RWPE2 (cell line): Measurements from ENCODE around the gene SOWAHA.

Source experiments
- ATAC-seq: fragments of 200-7000 bp; cut with Tn5 transposase; 3 replicates; pipeline ENCODE4 v1.9.1; 2021; ENCODE audit warnings: low read depth
- DNase-seq: peaks from one replicate; pipeline ENCODE4 v3.0.0-alpha.2; 2020; ENCODE audit warnings: low spot score
- H3K27ac ChIP-seq: fragments of 450-650 bp; 2 replicates; pipeline ENCODE4 v1.5.1; 2017; ENCODE audit warnings: mild to moderate bottlenecking; ENCODE audit not compliant: poor library complexity, severe bottlenecking
- H3K27me3 ChIP-seq: fragments of 250-450 bp; sonication (Bioruptor Pico); 2 replicates; pipeline ENCODE4 v1.5.1; 2021; ENCODE audit warnings: mild to moderate bottlenecking, moderate library complexity; ENCODE audit not compliant: insufficient read depth, poor library complexity, severe bottlenecking
- H3K36me3 ChIP-seq: fragments of 250-450 bp; sonication (Bioruptor Pico); 2 replicates; pipeline ENCODE4 v1.5.1; 2020; ENCODE audit warnings: low read depth, mild to moderate bottlenecking, moderate library complexity
- H3K4me1 ChIP-seq: fragments of 250-450 bp; sonication (Bioruptor Pico); 2 replicates; pipeline ENCODE4 v1.5.1; 2021; ENCODE audit warnings: mild to moderate bottlenecking, moderate library complexity; ENCODE audit not compliant: insufficient read depth, poor library complexity, severe bottlenecking
- H3K4me3 ChIP-seq: fragments of 250-450 bp; sonication (Bioruptor Pico); 2 replicates; pipeline ENCODE4 v1.5.1; 2021; ENCODE audit warnings: mild to moderate bottlenecking, moderate library complexity; ENCODE audit not compliant: severe bottlenecking
- H3K9me3 ChIP-seq: fragments of 250-450 bp; sonication (Bioruptor Pico); 2 replicates; pipeline ENCODE4 v1.5.1; 2021; ENCODE audit warnings: mild to moderate bottlenecking, moderate library complexity; ENCODE audit not compliant: severe bottlenecking
- CTCF ChIP-seq: fragments of 450-650 bp; IDR thresholded peaks from one replicate; pipeline ENCODE4 v1.5.1; 2017; ENCODE audit warnings: mild to moderate bottlenecking, moderate library complexity; ENCODE audit not compliant: poor library complexity, severe bottlenecking

SOWAHA gene

DNA sequence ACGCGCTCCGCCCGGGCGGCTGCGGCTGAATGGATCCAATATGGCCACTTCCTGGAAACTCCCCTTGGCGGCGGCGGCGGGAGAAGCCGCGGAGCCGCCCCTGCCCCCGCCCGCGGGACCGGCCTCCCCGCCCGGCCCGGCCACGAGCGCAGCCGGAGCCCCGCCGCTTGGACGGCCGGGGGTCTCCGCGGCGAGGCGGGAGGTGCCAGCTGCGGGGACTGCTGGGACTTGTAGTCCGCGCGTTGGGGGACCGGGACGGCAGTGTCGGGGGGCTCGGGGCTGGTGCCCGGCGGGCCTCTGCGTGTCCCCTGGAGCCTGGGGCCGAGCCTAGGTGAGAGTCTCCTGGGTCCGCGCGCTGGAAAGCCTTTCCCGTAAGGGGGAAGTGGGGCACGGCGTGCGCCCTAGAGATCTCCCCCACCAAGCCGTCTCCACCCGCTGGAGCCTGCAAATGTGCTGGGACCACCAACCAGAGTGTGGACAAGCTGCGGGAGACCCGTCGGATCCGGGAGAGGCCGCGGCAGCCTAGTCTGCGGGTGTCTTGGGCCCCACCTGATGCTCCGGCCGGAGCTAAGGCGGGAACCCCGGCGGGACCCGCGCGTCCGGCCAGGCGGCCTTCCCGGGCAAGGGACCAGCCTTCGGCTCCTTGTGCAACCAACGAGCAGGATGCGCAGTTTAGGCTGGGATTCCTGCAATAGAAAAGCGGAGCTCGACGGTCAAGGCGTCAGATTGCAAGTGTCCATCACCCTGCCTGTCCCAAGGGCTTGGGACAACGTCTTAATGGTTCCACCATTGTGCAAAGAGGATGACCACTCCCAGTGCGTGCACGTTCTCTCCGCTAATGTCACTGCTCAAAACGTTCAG is 35.7 kb upstream of the SOWAHA start, which contains the start of gene SEPTIN8:
TSS of gene SEPTIN8 (minus strand) at position 31 of the 861 bp plus-strand sequence. CDS start 102 bp downstream, outside the sequence.
- Histone ChIP-seq H3K4me1 (peaks cover 18% of the 10 kb centered on the region), H3K36me3 (no peaks in the 10 kb centered on the region), H3K9me3 (no peaks in the 10 kb centered on the region), H3K27ac (peak within 1 kb of the TSS; percentile 51), H3K4me3 (peak within 1 kb of the TSS; percentile 93), H3K27me3 (no peaks in the 10 kb centered on the region)
- TF ChIP-seq CTCF = no peak
- ATAC-seq = peak; percentile 56
- no peak for DNase-seq

- DNase-seq (no peak), ATAC-seq (no peak)
- H3K4me1 ChIP-seq = peaks cover 25% of the 10 kb centered on the region
- H3K27ac ChIP-seq = no peak overlapping the region
- no peaks in the 10 kb centered on the region for H3K27me3 ChIP-seq
- no peaks in the 10 kb centered on the region for H3K9me3 ChIP-seq
- H3K36me3 ChIP-seq = no peaks in the 10 kb centered on the region
- TF ChIP-seq CTCF = no peak
- peak overlapping the region; percentile 93 for H3K4me3 ChIP-seq
Observed at GRCh38 chr5:132778129-132778528, 35.0 kb upstream of the SOWAHA start.

GRCh38 chr5:132778856-132779255 is 34.2 kb upstream of the SOWAHA start:
- no peak overlapping the region for H3K27ac ChIP-seq

GRCh38 chr5:132779961-132780360 is 33.1 kb upstream of the SOWAHA start:
- DNase-seq (no peak), ATAC-seq (no peak)
- TF ChIP-seq CTCF = no peak
- Histone ChIP-seq H3K4me3 (no peak overlapping the region), H3K4me1 (peaks cover 23% of the 10 kb centered on the region), H3K9me3 (no peaks in the 10 kb centered on the region), H3K27ac (no peak overlapping the region), H3K27me3 (no peaks in the 10 kb centered on the region), H3K36me3 (no peaks in the 10 kb centered on the region)

More at GRCh38 chr5:132778856-132779255, 34.2 kb upstream of the SOWAHA start:
- Histone ChIP-seq H3K4me3 (no peak overlapping the region), H3K27me3 (no peaks in the 10 kb centered on the region), H3K4me1 (peaks cover 26% of the 10 kb centered on the region), H3K36me3 (no peaks in the 10 kb centered on the region), H3K9me3 (no peaks in the 10 kb centered on the region)
- TF ChIP-seq CTCF = no peak
- DNase-seq (no peak), ATAC-seq (no peak)

DNA sequence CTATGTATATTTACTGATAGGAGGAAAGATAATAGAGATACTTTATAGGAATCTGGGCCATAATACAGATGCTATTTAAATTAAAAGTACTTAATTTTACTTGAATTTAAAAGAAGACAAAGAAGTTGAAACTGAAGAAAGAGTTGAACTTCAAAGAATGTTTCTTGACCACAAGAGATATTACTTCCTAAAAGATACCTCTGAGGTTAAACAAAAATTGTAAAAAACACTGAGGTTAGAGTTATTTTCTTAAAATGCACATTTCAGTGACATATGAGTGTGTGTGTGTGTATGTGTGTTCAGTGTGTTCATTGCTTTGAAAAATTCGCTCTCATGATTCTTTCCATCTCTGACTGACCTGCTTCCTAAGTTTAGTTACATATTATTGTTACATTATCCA is 32.5 kb upstream of the SOWAHA start:
- Histone ChIP-seq H3K4me3 (no peak overlapping the region), H3K4me1 (peaks cover 17% of the 10 kb centered on the region), H3K36me3 (no peaks in the 10 kb centered on the region), H3K27ac (no peak overlapping the region), H3K27me3 (no peaks in the 10 kb centered on the region), H3K9me3 (no peaks in the 10 kb centered on the region)
- no peak for ATAC-seq
- TF ChIP-seq CTCF = no peak
- DNase-seq = no peak
